Stimulated activated CD8-positive, alpha-beta memory T cell treated with anti-CD3 and anti-CD28 coated beads, Interleukin-2, amount 100 ng/mL, for 48 hours (primary cell): ENCODE data around the gene KCNIP1.

Experiments used
- DNase-seq, 2 donors: peaks; one replicate each; pipeline ENCODE4 v3.0.0-alpha.2; 2020; ENCODE audit warnings: low read depth in 2 of 2

Gene KCNIP1

DNA sequence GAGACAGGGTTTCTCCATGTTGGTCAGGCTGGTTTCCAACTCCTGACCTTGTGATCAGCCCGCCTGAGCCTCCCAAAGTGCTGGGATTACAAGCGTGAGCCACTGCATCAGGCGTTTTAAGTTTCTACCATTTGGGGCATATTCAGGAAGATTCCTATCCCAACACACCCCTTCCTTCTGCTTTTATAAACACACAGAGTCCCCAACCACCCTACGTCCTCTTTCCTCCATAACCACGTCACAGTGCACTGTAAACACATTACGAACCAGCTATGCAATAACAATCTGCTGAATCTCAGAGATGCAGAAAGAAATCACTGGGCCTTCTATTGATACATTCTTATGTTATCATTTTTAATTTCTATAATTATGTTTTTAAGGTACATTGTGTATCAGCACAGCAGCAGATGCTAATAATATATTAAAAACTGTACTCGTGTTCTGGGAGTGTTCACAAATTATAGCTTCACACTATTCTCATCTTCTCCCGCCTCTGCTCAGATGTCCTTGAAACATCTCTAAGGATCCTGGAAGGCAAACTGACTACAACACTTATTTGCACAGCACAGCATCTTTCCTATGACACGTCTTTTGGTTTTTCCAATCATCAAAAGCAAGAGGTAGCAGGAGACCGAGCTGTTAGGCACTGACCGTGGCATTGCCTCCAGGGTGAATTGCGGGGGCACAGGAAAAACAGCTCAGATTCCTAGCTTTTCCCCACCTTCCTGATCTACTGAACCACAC lies 60.2 kb downstream of the KCNIP1 start:
- DNase-seq = no peak

DNA sequence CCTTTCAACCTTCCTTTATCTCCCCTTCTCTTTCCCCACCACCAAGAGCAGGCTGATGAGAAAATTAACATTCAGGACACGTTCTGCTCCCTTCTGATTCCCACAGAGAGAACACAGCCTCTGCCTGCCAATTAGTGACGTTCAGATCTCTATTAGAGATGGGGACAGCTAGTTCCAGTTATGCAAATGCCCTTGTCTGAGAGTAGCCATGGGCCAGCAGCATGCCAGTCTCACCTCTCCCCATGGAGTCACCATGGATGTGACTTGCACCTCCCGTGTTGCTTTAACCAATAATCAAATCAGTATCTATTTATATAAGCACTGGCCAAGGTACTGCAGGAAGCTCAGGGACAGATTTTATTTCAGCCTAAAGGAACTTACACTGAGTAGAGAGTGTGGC lies 61.3 kb downstream of the KCNIP1 start:
- DNase-seq = no peak

DNA sequence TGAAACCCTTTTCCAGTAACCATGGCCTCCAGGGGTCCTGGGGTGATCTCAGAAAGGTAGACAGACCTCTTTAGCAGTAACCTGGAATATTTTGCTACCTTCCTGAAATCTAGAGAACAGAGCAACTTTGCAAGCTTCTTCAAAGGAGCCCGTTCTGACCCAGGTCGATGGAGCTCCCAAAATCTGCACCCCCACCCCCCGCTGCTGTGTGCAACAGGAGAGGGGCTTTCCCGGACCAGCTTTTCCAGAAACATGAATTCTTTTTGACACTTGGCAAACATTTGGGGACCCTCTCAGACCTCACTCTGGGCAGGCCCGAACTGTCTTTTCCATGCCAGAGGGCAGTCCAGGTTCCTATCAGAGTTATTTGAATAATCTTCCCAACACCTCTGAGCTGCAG lies 65.3 kb downstream of the KCNIP1 start:
- DNase-seq = no peak

DNA sequence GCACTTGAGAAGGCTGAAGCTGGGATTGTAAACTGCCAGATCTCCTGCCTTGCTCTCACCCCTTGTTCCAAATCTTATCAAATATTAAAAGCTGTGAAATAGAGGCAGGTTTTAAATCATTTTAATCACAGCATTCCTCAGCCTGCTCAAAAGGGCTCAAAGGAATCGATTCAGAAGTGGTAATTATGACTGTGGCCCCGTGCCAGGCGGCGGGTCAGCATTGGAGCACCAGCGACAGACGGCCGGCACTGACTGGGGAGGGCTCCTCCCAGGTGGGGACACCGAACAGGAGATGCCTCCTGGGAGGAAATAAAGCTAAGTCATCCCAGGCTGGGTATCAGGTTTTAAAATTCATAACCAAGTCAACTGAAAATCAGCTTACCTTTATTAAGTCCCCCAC lies 66.7 kb downstream of the KCNIP1 start:
- no peak for DNase-seq

DNA sequence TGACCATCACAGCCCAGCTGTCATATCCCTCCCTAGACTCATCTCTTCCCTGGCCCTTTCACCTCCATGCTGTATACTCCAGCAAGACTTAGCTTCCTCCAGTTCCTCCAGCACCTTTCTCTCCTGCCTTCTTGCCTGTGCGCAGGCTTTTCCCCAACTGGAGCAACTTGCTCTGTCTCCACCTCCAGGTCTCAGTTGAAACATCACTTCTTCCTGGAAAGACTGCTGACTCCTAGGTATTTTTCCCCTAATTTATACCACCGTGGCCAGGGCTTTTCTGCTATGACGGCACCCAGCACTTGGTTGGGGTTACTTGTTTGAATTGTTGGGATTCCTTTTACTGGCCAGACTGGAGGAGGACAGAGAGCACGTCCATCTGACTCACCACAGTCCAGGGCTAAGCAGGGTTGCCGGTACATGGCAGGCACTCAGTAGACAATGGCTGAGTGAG lies 67.5 kb downstream of the KCNIP1 start:
- no peak for DNase-seq

DNA sequence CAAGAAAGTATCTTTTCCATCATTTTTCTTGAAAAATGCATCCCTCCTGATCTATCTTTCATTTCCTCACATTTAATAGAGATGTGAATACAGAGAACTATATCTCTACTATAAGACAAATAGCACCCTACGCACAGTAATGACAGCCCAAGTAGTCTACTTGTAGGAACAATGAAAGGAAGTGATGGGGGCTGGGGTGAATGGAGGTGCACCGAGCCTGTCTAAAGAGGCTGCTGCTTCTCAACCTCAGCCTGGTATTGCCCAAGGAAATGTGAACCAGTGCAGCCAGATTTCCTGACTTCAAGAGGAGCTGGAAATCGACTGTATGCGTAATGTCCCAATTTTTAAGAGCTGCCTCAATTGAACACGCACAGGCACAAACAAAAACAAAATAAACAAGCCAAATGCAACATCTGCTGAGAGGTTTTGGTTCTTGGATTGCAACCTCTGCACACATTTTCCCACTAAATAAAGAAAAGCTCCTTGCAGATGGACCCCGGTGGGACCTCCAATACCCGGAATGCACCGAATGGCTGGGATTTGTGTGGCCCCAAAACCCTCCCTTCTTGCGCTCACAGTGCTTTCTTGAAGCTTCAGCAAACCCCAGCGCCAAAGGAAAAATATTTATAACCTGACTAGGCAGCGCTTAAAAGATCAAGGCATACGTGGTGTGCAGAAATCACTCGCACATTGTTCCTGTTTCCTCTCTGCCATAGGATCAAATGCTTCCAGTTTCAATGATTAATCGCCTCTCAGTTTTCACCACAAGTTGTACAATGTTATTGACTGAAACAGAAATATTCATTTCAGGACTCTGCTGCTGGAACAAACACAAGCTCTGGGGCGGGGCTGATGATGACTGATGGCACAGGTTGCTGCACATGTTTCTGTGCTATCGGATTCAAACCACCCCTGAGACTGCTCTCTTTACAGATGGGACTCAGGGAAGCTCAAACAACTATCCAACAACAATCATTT lies 68.3 kb downstream of the KCNIP1 start:
- peak; percentile 63 to 70 for DNase-seq

DNA sequence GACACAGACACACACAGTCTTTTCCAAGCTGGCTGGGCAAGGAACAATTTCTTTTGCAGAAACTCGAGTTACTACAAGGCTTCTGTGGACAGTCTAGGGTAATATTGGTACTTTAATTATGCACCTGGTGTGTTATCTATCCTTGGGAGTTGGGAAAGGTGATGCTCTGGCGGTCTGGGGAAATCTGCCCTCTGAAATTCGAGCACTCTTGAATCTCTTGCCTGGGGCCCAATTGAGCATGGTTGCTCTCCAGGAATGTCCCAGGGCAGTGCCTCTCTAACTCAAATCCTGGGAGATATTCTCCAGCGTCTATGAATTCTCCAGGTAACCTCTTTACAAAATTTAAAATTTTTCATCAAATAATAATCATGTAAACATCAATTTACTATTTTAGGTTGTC lies 69.3 kb downstream of the KCNIP1 start:
- no peak for DNase-seq

DNA sequence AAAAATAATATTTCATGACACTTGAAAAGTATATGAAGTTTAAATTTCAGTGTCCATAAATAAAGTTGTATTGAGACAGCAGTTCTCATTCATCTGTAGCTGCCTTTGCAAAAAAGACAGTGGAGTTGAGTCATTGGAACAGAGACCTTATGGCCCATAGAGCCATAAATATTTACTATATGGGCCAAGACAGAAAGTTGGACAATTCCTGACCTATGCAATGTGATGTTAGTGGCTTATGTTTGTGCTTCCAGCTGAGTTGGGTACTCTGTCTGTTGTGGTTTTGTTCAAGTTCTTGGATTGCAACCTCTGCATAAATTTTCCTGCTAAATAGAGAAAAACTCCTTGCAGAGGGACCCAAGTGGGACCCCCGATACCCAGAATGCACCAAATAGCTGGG lies 69.8 kb downstream of the KCNIP1 start:
- no peak for DNase-seq

DNA sequence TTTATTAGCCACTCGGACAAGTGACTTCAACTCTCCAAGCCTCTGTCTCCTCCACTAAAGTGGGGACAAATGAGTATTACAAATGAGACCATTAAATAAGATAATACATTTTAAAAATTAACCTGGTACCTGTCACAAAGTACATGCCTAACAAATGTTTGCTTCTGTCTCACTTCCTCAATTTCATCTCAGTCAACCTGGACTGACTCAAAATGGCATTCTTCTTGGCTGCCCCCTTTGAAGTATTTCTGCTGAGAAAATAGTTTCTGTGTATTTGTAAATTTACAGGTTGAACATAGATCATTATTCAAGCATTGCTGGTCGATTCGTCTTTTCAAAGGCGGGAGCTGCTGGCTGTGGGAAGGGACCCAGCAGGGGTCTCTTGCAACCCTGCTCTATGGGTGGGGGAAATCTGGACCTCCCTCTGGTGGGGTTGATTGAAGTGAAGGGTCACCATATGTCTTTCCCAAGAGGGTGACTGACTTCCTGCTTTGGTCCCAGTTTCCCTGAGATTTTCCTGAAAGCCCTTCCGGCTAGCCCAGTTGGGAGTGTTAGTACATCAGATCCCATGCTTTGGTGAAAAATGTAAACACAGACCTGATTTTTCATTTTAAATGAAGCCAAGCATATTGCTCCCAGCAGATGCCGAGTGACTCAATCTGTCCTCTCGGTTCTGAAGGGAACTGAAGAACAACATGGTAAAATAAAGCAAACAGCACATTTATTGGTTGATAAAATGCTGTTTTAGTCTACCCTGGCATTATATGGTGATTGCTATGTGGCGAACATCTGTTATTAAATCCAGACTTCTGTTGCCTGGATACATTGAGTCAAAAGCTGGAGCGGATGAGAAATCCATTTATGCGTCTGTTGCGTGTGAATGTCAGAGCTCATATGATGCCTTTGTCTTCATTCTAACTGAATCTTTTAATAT lies 73.0 kb downstream of the KCNIP1 start:
- no peak for DNase-seq

DNA sequence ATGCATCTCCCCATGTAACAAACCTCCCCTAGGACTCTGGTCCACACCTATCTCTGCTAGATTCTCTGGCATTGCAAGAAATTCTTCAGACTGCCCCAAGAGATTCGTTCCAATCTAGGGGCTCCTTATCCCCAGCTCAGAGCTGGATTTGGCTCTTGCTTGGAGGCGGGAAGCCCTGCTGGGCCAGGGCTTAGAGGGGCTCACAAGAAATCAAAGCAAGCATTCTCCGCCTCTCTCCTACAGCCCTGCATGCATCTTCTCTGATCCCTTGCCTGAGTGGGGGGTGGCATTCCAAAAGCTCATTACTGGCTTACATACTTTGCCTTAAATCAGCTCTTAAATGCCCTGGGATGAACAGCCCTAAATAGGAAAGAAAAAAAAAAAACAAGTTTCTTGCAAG lies 75.8 kb downstream of the KCNIP1 start:
- DNase-seq = no peak

DNA sequence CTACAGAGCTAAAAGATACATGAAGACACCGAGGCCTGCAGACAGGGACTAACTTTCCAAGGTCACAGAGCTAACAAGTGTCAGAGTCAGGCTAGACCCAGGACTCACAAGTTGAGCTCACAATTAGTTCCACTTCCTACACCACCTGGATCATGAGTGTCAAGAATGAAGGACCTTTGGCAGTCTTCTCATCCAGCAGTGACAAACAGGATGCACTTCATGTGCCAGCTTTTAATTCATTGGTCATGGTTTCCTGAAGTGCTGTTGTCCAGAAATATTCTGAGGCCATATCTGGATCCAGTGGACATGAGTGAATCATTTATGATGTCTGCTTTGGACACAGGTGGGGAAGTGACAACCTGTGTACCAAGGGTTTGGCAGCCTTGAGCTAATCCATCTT lies 77.4 kb downstream of the KCNIP1 start:
- no peak for DNase-seq

DNA sequence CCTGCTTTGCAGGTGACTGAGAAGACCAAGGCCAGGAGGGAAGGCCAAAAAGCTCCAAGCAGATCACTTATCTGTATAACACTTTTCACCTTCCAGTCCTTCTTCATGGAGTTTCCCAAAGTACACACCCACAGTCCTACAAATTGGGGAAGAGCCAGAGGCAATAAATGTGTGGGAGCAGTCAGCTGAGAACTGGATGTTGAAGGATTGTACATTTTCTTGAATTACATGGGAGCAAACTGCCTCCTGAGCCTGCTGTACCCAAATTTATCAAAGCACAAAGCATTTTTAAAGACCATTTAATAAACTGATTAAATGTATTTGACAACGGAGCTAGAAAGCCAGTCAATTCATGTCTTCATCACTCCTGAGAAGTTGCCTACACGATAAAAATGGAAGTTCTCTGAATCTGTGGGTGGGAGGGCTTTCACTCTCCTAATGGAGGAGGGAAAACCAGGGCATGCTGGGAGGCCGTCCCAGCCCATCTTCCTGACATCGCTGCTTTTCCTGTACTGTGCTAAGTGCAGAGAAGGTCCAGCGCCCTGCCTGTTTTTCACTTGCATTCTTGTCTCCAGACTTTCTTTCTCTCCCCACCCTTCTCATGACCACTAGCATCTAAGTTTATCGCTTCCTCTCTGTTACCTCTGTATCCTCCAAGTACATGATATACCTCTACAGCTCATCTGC lies 79.0 kb downstream of the KCNIP1 start:
- DNase-seq = no peak

DNA sequence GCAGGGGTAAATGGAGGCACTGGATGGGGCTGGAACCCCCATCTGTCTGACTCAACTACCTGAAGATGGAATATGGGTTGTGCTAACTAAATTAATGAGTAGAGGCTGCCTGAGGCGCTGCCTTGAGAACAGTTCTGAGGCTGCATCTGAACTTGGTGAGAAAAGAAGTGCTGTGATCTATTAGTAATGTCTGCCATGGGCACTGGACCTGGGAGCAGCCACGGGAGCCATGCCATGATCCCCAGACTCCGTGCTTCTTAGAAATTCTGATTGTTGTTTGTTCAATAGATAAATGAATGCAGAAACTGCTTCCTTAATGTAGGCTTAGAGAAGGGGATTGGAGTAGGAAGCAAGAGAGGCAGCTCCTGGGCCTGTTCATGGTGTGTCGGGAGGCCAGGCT lies 80.2 kb downstream of the KCNIP1 start:
- DNase-seq = no peak

DNA sequence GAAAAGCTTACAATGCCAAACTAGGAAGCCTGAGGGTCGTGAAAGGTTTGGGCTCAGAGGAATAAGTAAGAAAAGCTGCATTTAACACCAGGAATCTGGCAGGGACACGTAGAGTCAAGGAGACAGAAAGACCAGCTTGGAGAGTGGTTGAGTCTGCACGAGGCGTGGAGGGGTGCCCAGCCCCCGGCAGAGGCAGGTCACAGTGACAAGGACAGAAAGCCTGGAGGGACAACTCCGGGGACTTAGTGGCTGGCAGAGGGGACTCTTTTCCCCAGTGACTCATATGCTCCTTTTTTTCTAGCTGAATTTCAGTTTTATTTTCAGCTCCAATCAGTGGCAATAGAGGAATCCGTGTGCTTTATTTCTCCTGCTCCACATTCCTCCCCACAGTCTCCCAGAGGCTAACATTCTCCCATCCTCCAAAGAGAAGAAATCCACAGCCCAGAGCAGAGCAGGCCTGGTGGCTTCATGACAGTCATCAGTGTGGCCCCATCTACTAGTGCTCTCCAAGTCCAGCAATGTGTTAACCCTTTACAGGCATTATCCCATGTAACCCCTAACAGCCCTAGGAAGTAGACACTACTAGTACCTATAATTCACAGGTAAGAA lies 80.7 kb downstream of the KCNIP1 start:
- DNase-seq = no peak

DNA sequence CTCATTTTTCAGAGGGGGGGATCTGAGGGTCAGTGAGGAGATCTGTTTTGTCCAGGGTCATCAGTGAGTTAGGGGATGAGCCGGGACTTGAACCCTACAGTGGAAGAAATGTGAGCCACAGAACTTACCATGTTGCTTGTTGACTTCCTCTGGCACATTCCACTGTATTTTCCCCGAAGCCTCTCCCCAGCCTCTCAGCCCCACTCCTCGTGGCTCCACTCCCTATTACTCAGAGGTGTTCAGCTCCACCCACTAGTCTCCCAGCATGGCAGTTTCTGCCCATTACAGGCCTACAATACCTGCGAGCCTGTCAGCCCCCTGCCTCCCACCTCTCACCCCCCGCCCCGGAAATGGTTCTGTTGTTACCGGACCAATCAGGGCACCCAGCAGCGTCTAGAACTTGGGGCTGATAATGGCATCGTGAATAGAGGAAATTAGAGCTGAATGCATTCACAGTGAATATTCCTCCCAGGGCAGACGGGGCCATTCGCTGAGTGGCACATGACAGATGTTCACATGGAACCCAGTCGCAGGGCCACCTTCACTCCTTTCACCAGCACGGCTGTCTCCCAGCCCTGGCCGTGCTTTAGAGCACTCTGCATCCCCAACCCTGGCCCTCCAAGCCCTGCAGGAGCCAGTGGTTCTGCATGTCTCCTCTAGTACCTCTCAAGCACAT lies 81.6 kb downstream of the KCNIP1 start:
- DNase-seq = no peak

DNA sequence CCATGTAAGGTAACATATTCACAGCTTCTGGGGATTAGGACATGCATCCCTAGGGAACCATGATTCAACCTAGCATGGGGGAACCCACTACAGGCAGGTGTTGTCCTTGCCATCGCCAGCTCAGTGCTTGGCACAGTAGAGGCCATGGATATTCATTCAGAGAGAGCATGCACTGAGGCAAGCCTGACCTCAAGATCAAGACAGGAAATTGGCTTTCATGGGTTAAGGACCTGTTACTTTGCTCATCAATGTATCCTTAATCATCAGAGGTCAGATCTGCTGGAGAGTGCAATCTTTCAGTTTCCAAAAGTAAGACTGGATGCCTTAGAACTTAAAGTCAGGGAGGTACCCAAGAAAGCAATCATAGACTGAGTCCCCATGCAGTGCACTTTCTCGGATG lies 84.0 kb downstream of the KCNIP1 start:
- DNase-seq = no peak

DNA sequence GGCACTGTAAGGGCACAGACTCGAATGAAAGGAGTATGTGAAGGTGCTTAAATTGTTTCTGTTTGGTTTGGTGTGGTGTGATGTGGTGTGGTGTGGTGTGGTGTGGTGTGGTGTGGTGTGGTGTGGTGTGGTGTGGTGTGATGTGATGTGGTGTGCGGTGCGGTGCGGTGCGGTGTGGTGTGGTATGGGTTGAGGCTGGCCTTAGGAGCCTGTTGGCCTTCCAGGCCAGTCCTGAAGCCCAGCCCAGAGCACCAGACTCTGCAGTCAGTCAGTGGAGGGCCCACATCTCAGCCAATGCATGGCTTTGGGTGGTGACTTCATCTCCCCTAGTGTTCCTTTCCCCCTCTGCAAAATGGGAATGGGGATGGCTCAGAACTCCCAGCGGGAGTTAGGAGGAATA lies 85.8 kb downstream of the KCNIP1 start:
- DNase-seq = no peak

DNA sequence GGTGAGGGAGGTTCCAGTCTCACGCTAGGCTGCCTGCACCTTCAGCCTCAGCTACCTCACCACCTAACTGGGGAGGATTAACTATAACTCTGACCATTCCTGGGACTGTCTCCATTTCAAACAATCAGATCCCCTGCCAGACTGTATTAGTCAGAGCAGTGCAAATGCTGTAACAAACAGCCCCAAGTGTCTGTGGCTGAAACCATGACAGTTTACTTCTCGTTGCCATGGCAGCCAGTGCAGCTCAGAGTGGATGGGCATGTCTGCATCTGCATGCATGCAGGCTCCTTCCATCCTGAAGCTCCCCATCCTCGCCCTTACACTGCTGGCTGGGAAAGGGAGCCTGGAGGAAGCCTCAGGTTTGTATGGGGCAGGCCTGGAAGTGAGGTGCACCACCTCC lies 86.7 kb downstream of the KCNIP1 start:
- no peak for DNase-seq

DNA sequence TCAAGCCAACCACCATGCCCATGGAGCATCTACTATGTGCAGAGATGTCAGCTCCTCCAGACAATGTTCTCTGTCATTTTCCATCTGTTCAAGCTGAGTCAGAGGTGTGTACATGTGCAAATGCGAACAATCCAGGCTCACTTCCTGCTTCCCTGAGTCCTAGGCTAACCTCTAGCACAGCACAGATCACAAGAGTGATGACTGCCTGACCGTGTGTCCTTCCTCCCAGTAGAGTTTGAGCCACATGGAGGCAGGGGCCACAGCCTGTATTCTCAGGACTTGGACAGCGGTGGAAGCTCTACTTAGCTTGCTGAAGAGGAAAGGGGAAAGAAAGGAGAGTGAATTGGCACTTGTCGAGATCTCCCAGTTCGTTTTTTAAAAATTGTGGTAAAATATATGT lies 87.2 kb downstream of the KCNIP1 start:
- no peak for DNase-seq

DNA sequence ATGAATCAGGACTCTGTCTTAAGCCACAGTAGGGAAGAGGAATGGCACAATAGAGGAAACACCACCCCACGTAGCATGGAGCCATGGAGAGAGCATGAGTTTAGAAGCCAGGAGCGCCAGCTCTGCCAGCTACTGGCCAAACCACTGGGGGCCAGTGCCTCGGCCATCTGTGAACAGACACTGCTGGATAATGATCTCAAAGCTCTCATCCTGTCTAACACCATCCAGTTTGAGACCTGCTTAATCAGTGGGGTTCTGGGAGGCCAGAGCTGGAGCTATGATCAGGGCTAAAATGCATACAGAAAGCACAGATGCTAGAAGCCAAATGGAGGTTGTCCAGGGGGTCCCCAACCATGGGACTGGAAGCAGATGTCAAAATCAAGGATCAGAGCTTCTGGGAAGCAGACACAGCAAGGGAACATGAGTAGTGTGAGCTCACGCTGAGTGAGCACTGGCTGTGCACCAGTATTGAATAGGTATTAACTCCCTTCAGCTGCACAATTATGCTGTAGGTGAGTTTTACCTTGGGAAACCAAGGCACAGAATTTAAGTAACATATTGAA lies 92.7 kb downstream of the KCNIP1 start:
- no peak for DNase-seq
